ENCODE data around the gene CDKL4. TPM values are rescaled to one million over a fixed set of nuclear protein-coding genes. Genes with fewer than 3 reads are reported as not detected.
"Not testable (repeated sequence)": the region's sequence is repeated elsewhere in the genome, so short reads cannot be mapped to it uniquely, and the experiment has no call there.

Gene CDKL4
- total and polyA plus RNA-seq, 5 donors from 2014 or later: 0.25 to 1.6 (median 0.43) TPM

DNA sequence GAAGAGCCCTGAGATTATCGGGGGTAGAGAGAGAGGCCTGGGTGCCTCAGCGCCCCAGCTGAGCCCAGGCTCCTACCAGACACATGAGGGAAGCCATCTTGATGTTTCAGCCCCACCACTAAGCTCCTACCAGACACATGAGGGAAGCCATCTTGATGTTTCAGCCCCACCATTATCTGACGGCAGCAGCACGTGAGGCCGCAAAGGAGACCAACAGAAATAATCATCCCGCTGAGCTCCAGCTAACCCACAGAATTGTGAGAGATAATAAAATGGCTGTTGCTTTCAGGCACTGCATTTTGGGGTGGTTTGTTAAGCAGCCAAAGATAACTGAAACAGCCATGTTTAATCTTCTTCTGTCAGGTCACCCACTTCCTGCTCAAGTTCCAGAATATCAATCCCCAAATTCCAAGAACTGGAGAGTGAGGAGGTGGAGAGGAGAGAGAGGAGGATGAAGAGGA lies 93.6 kb downstream of the CDKL4 start:
- H3K4me3 ChIP-seq (ENCODE audit: low read depth, low read length): no peak overlapping the region
- no peak for ATAC-seq (ENCODE audit: low read depth in 2 of 2)
- no peak overlapping the region for H3K4me3 Mint-ChIP-seq
- no peaks in the 10 kb centered on the region for H3K27me3 ChIP-seq (ENCODE audit: control insufficient read depth, insufficient read depth, low read length)
- no peaks in the 10 kb centered on the region for H3K9me3 ChIP-seq (ENCODE audit: control insufficient read depth in 2 of 2, low read length in 2 of 2)
- H3K27ac ChIP-seq (ENCODE audit: insufficient read depth, low read length, poor library complexity, severe bottlenecking): no peak overlapping the region
- H3K27ac Mint-ChIP-seq: peak overlapping the region in 1 of 3 donors; percentile 60
- no peaks in the 10 kb centered on the region for H3K27me3 Mint-ChIP-seq
- no peaks in the 10 kb centered on the region for H3K9me3 Mint-ChIP-seq
- no peaks in the 10 kb centered on the region for H3K4me1 ChIP-seq (ENCODE audit: control insufficient read depth, insufficient read depth, low read length, poor library complexity, severe bottlenecking)
- DNase-seq: no peak
- no peaks in the 10 kb centered on the region for H3K36me3 Mint-ChIP-seq
- H3K4me1 Mint-ChIP-seq: no peaks in the 10 kb centered on the region
- no peaks in the 10 kb centered on the region for H3K36me3 ChIP-seq (ENCODE audit: control insufficient read depth, insufficient read depth, low read length)

DNA sequence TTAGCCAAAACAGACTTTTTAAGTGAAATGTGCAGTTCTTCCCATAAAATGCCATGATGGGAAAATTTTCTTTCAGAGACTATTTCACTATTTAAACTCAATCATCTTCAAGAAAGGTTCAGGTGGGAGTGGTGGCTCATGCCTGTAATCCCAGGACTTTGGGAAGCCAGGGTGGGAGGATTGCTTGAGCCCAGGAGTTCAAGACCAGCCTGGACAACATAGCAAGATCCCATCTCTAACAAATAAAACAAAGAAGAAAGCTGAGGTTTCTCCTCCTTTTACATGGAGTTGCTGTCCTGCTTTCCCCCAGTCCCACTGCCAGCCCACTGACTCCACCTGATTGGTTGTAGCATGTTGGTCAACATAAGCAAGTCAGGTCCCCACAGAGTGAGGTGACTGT lies 97.1 kb downstream of the CDKL4 start:
- Mint-ChIP-seq H3K36me3 (no peaks in the 10 kb centered on the region), H3K9me3 (no peaks in the 10 kb centered on the region)
- ATAC-seq (ENCODE audit: low read depth in 2 of 2): no peak

DNA sequence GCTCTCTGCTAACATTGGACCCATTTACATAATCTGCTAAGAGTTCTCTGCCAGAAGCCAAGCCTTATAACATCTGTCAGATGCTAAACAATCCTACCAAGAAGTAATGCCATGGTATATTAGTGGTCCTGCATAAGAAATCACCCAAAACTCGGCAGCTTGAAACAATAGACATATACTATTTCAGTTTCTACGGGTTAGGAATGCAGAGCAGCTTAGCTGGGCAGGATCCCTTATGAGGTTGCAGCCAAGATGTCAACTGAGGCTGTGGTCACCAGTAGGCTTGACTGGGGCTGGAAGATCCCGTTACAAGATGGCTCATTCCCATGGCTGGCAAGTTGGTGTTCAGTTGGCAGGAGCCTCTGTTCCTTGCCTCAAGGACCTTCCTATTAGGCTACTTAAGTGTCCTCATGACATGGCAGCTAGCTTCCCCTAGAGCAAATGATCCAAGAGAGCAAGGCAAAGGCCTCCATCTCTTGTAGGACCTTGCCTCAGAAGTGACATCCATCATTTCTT lies 97.8 kb downstream of the CDKL4 start:
- Mint-ChIP-seq H3K27ac (no peak overlapping the region), H3K9me3 (no peaks in the 10 kb centered on the region), H3K36me3 (no peaks in the 10 kb centered on the region), H3K27me3 (peaks cover 9% of the 10 kb centered on the region), H3K4me3 (no peak overlapping the region), H3K4me1 (peaks cover 7 to 19% (median 12%) of the 10 kb centered on the region in 4 donors)
- no peak for DNase-seq
- Histone ChIP-seq H3K9me3 (ENCODE audit: control insufficient read depth in 2 of 2, low read length in 2 of 2) (no peaks in the 10 kb centered on the region), H3K36me3 (ENCODE audit: control insufficient read depth, insufficient read depth, low read length) (no peaks in the 10 kb centered on the region), H3K4me1 (ENCODE audit: control insufficient read depth, insufficient read depth, low read length, poor library complexity, severe bottlenecking) (no peaks in the 10 kb centered on the region), H3K4me3 (ENCODE audit: low read depth, low read length) (no peak overlapping the region), H3K27me3 (ENCODE audit: control insufficient read depth, insufficient read depth, low read length) (no peaks in the 10 kb centered on the region), H3K27ac (ENCODE audit: insufficient read depth, low read length, poor library complexity, severe bottlenecking) (no peak overlapping the region)
- no peak for ATAC-seq (ENCODE audit: low read depth in 2 of 2)

More for the DNA sequence above, 97.1 kb downstream of the CDKL4 start:
- H3K9me3 ChIP-seq (ENCODE audit: control insufficient read depth in 2 of 2, low read length in 2 of 2): no peaks in the 10 kb centered on the region
- no peaks in the 10 kb centered on the region for H3K36me3 ChIP-seq (ENCODE audit: control insufficient read depth, insufficient read depth, low read length)
- H3K27ac Mint-ChIP-seq: no peak overlapping the region
- H3K27me3 Mint-ChIP-seq: peaks cover 9% of the 10 kb centered on the region
- no peaks in the 10 kb centered on the region for H3K4me1 ChIP-seq (ENCODE audit: control insufficient read depth, insufficient read depth, low read length, poor library complexity, severe bottlenecking)
- DNase-seq: no peak
- H3K27ac ChIP-seq (ENCODE audit: insufficient read depth, low read length, poor library complexity, severe bottlenecking): no peak overlapping the region
- H3K4me3 Mint-ChIP-seq: no peak overlapping the region
- H3K27me3 ChIP-seq (ENCODE audit: control insufficient read depth, insufficient read depth, low read length): no peaks in the 10 kb centered on the region
- H3K4me1 Mint-ChIP-seq: peaks cover 5 to 19% (median 9%) of the 10 kb centered on the region in 4 donors
- no peak overlapping the region for H3K4me3 ChIP-seq (ENCODE audit: low read depth, low read length)

DNA sequence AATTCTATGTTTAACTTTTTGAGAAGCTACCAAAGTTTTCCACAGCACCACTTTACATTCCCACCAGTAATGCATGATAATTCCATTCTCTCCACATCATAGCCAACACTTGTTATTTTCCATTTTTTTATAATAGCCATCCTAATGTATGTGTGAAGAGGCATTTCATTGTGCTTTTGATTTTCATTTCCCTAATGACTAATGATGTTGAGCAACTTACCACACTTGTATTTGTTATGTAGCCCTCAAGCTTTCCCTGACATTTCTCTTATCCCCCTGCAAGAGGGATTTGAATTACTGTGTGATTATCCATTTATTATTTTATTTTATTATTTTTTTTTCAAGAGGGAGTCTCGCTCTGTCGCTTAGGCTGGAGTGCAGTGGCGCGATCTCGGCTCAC lies 99.4 kb downstream of the CDKL4 start:
- Mint-ChIP-seq H3K4me3 (no peak overlapping the region), H3K36me3 (no peaks in the 10 kb centered on the region), H3K27ac (peak overlapping the region in 1 of 3 donors; percentile 52), H3K4me1 (peaks cover 10 to 26% (median 16%) of the 10 kb centered on the region in 4 donors), H3K9me3 (no peaks in the 10 kb centered on the region), H3K27me3 (peaks cover 14% of the 10 kb centered on the region)
- Histone ChIP-seq H3K4me1 (ENCODE audit: control insufficient read depth, insufficient read depth, low read length, poor library complexity, severe bottlenecking) (no peaks in the 10 kb centered on the region), H3K36me3 (ENCODE audit: control insufficient read depth, insufficient read depth, low read length) (no peaks in the 10 kb centered on the region), H3K27ac (ENCODE audit: insufficient read depth, low read length, poor library complexity, severe bottlenecking) (no peak overlapping the region), H3K9me3 (ENCODE audit: control insufficient read depth in 2 of 2, low read length in 2 of 2) (no peaks in the 10 kb centered on the region), H3K4me3 (ENCODE audit: low read depth, low read length) (no peak overlapping the region), H3K27me3 (ENCODE audit: control insufficient read depth, insufficient read depth, low read length) (no peaks in the 10 kb centered on the region)
- ATAC-seq (ENCODE audit: low read depth in 2 of 2): no peak
- DNase-seq: no peak

DNA sequence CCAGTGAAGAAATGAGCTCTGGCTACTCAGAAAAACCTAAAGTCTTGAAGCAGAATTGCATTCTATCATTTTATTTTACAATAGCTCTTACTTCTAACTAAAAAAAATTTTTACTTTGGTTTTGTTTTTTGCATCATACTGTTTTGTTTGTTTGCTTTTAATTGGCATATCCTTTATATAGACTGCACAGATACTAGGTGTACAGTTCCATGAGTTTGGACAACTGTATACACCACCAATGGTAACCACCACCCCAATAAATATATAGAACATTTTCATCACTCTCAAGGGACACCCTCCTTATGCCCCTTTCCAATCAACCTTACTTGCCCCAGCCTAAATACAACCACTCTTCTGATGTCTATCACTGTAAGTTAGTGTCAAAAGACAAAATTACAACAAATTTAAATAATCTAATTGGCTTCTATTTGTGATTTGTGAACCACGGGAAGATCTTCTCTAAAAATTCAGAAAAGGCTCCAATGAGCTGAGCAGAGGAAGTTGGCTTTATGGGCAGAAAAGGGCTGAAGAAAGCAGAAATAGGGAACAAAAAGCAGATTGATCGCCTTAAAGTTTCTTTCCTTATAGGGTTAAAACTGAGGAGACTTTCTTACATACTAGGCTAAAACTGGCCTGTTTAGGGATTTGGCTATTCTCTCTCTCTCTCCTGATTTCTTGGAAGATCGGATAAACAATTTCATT lies 100.7 kb downstream of the CDKL4 start:
- DNase-seq (no peak), ATAC-seq (ENCODE audit: low read depth in 2 of 2) (no peak)
- H3K36me3 Mint-ChIP-seq: no peaks in the 10 kb centered on the region
- peaks cover 20% of the 10 kb centered on the region for H3K27me3 Mint-ChIP-seq
- Histone ChIP-seq H3K36me3 (ENCODE audit: control insufficient read depth, insufficient read depth, low read length) (no peaks in the 10 kb centered on the region), H3K4me3 (ENCODE audit: low read depth, low read length) (no peak overlapping the region), H3K27me3 (ENCODE audit: control insufficient read depth, insufficient read depth, low read length) (no peaks in the 10 kb centered on the region), H3K4me1 (ENCODE audit: control insufficient read depth, insufficient read depth, low read length, poor library complexity, severe bottlenecking) (no peaks in the 10 kb centered on the region), H3K27ac (ENCODE audit: insufficient read depth, low read length, poor library complexity, severe bottlenecking) (no peak overlapping the region), H3K9me3 (ENCODE audit: control insufficient read depth in 2 of 2, low read length in 2 of 2) (no peaks in the 10 kb centered on the region)
- H3K4me1 Mint-ChIP-seq: peaks cover 14 to 33% (median 21%) of the 10 kb centered on the region in 4 donors
- H3K4me3 Mint-ChIP-seq: peak overlapping the region in 1 of 4 donors; percentile 15
- H3K9me3 Mint-ChIP-seq: no peaks in the 10 kb centered on the region
- H3K27ac Mint-ChIP-seq: peak overlapping the region in 1 of 3 donors; percentile 40

DNA sequence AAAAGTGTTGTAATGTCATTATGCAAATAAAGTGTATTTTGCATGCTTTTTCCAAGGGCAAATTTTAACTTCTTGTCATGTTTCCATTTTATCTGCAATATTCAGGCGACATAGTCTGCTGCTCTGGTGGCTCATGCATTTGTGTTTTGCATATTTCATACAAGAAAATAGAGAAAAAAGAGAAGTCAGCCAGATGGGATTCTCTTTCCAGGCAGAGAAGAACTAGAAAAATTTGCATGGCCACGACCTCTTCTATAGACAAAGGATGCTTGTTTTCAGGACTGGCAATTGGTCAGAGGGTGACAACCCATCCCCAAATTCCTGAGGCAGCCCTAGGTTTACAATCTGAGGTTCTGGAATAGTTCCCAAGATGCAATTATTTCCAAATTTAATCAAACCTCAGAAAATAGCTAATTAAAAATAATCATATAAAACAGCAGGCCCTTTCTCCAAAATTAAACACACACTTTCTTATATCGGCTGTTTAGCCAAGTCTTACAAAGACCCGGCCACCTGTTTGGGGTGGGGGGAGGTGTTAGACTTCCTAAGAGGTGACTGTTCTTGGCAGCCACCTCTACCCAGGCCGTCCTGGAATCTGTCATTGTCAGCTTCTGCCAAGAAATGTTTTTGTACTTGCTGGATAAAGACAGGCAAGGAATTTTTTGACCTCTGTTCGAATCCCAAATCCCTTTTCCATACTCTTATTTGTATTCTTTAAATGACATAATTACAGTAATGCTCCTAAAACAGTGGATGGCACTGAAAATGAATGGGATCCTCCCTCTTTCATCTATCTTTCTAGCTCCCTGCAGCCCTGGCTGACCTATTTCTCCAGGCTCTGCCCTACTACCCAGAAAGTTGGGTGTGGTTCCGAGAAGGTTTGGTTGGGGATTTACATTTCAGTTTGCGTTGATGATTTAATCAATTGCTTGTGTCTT lies 102.2 kb downstream of the CDKL4 start:
- H3K27ac ChIP-seq (ENCODE audit: insufficient read depth, low read length, poor library complexity, severe bottlenecking): no peak overlapping the region
- DNase-seq: peak in 1 of 3 donors; percentile 93
- Mint-ChIP-seq H3K4me3 (peak overlapping the region in 1 of 4 donors; percentile 7), H3K9me3 (no peaks in the 10 kb centered on the region), H3K36me3 (no peaks in the 10 kb centered on the region), H3K27ac (peak overlapping the region in 2 of 3 donors; percentile 27 to 32), H3K27me3 (peaks cover 28% of the 10 kb centered on the region), H3K4me1 (peaks cover 19 to 40% (median 29%) of the 10 kb centered on the region in 4 donors)
- H3K4me3 ChIP-seq (ENCODE audit: low read depth, low read length): no peak overlapping the region
- no peaks in the 10 kb centered on the region for H3K9me3 ChIP-seq (ENCODE audit: control insufficient read depth in 2 of 2, low read length in 2 of 2)
- peaks cover 9% of the 10 kb centered on the region for H3K4me1 ChIP-seq (ENCODE audit: control insufficient read depth, insufficient read depth, low read length, poor library complexity, severe bottlenecking)
- H3K27me3 ChIP-seq (ENCODE audit: control insufficient read depth, insufficient read depth, low read length): no peaks in the 10 kb centered on the region
- peak in 1 of 2 donors; percentile 43 for ATAC-seq (ENCODE audit: low read depth in 2 of 2)
- no peaks in the 10 kb centered on the region for H3K36me3 ChIP-seq (ENCODE audit: control insufficient read depth, insufficient read depth, low read length)

DNA sequence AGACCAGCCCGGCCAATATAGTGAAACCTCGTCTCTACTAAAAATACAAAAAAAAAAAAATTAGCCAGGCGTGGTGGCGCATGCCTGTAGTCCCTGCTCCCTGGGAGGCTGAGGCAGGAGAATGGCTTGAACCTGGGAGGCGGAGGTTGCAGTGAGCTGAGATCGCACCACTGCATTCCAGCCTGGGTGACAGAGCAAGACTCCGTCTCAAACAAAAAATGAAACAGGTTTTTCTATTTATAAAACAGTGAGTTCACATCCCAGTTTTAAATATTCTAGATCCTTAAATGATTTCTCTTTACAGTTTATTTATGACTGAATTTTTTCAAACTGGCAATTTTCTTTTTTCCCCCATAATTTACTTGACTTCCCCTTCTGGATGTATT lies 102.8 kb downstream of the CDKL4 start:
- H3K27ac Mint-ChIP-seq; H3K36me3 ChIP-seq (ENCODE audit: control insufficient read depth, insufficient read depth, low read length); H3K9me3 Mint-ChIP-seq; H3K27me3 ChIP-seq (ENCODE audit: control insufficient read depth, insufficient read depth, low read length); DNase-seq; ATAC-seq (ENCODE audit: low read depth in 2 of 2); H3K27ac ChIP-seq (ENCODE audit: insufficient read depth, low read length, poor library complexity, severe bottlenecking); H3K9me3 ChIP-seq (ENCODE audit: control insufficient read depth in 2 of 2, low read length in 2 of 2); H3K36me3 Mint-ChIP-seq; H3K4me3 Mint-ChIP-seq; H3K4me3 ChIP-seq (ENCODE audit: low read depth, low read length): not testable (repeated sequence)
- H3K4me1 Mint-ChIP-seq: peaks cover 22 to 47% (median 34%) of the 10 kb centered on the region in 4 donors
- peaks cover 15% of the 10 kb centered on the region for H3K4me1 ChIP-seq (ENCODE audit: control insufficient read depth, insufficient read depth, low read length, poor library complexity, severe bottlenecking)
- H3K27me3 Mint-ChIP-seq: peaks cover 31% of the 10 kb centered on the region
